Neuronal stem cell (in vitro differentiated cells): ENCODE data around the gene AUTS2.

Experiments used
- DNase-seq: peaks from one replicate; pipeline ENCODE4 v3.0.0-alpha.2; 2013; ENCODE audit warnings: low spot score
- H2AFZ ChIP-seq: one replicate; pipeline ENCODE4 v1.6.1; 2013; ENCODE audit warnings: mild to moderate bottlenecking, low read length, inconsistent platforms
- H2AK5ac ChIP-seq: 2 replicates; pipeline ENCODE4 v1.6.1; 2013; ENCODE audit warnings: low read depth, mild to moderate bottlenecking, inconsistent platforms, low read length, moderate library complexity, mixed read lengths
- H2BK120ac ChIP-seq: 2 replicates; pipeline ENCODE4 v1.6.1; 2013; ENCODE audit warnings: low read depth, mild to moderate bottlenecking, inconsistent platforms, low read length, moderate library complexity, mixed read lengths
- H2BK12ac ChIP-seq: one replicate; pipeline ENCODE4 v1.6.1; 2013; ENCODE audit warnings: low read length, inconsistent platforms
- H2BK15ac ChIP-seq: 2 replicates; pipeline ENCODE4 v1.6.1; 2013; ENCODE audit warnings: mild to moderate bottlenecking, low read length, inconsistent platforms, mixed read lengths
- H2BK5ac ChIP-seq: one replicate; pipeline ENCODE4 v1.6.1; 2013; ENCODE audit warnings: inconsistent platforms, mild to moderate bottlenecking, low read length, moderate library complexity
- H3K14ac ChIP-seq: one replicate; pipeline ENCODE4 v1.6.1; 2013; ENCODE audit warnings: low read length, inconsistent platforms
- H3K18ac ChIP-seq: 2 replicates; pipeline ENCODE4 v1.6.1; 2013; ENCODE audit warnings: low read length, inconsistent platforms
- H3K23ac ChIP-seq: 2 replicates; pipeline ENCODE4 v1.6.1; 2013; ENCODE audit warnings: low read depth, mild to moderate bottlenecking, mixed read lengths, low read length, inconsistent platforms; ENCODE audit not compliant: poor library complexity
- H3K27ac ChIP-seq: replicated peaks from 3 replicates; pipeline ENCODE4 v1.5.1; 2013; ENCODE audit warnings: low read length, inconsistent platforms
- H3K27me3 ChIP-seq, 3 experiments: 2 replicates each; pipeline ENCODE4 v1.6.1; 2013; ENCODE audit warnings: low read length in 3 of 3, mild to moderate bottlenecking in 2 of 3, inconsistent platforms in 1 of 3, low read depth in 1 of 3, mixed read lengths in 1 of 3, moderate library complexity in 1 of 3; ENCODE audit not compliant: control insufficient read depth in 3 of 3, insufficient read depth in 3 of 3
- H3K36me3 ChIP-seq, 2 donors: replicated peaks in 1 of 2; 2 replicates each; pipeline ENCODE4 v1.6.1; 2013; ENCODE audit warnings: low read length in 2 of 2; ENCODE audit not compliant: control insufficient read depth in 2 of 2, insufficient read depth in 2 of 2
- H3K4ac ChIP-seq: 2 replicates; pipeline ENCODE4 v1.6.1; 2013; ENCODE audit warnings: inconsistent platforms, mild to moderate bottlenecking, low read length, moderate library complexity
- H3K4me1 ChIP-seq, 2 donors: 1 replicate in 1 of 2; 2 replicates in 1 of 2; pipeline ENCODE4 v1.6.1; 2013; ENCODE audit warnings: low read length in 2 of 2, low read depth in 1 of 2; ENCODE audit not compliant: control insufficient read depth in 2 of 2, insufficient read depth in 1 of 2
- H3K4me2 ChIP-seq: one replicate; pipeline ENCODE4 v1.6.1; 2013; ENCODE audit warnings: mild to moderate bottlenecking, low read length, inconsistent platforms; ENCODE audit not compliant: insufficient read depth, poor library complexity, severe bottlenecking
- H3K4me3 ChIP-seq, 2 donors: 2 replicates each; pipeline ENCODE4 v1.5.1; 2013; ENCODE audit warnings: low read length in 2 of 2, mild to moderate bottlenecking in 2 of 2, inconsistent platforms in 1 of 2, moderate library complexity in 1 of 2
- H3K79me1 ChIP-seq: one replicate; pipeline ENCODE4 v1.6.1; 2013; ENCODE audit warnings: low read depth, mild to moderate bottlenecking, inconsistent platforms, low read length, moderate library complexity
- H3K9ac ChIP-seq: one replicate; pipeline ENCODE4 v1.6.1; 2013; ENCODE audit warnings: mild to moderate bottlenecking, low read depth, low read length, inconsistent platforms; ENCODE audit not compliant: poor library complexity
- H3K9me3 ChIP-seq, 2 donors: replicated peaks in 1 of 2; 2 replicates each; pipeline versions ENCODE3 to v1.6.1; 2013; ENCODE audit warnings: low read length in 2 of 2, mild to moderate bottlenecking in 2 of 2, inconsistent platforms in 1 of 2, low read depth in 1 of 2, mixed read lengths in 1 of 2, moderate library complexity in 1 of 2; ENCODE audit not compliant: control insufficient read depth in 2 of 2, insufficient read depth in 1 of 2
- H4K8ac ChIP-seq: one replicate; pipeline ENCODE4 v1.6.1; 2013; ENCODE audit warnings: low read depth, mild to moderate bottlenecking, inconsistent platforms, low read length, moderate library complexity
- H4K91ac ChIP-seq: one replicate; pipeline ENCODE4 v1.6.1; 2013; ENCODE audit warnings: low read length, low read depth, mild to moderate bottlenecking, inconsistent platforms; ENCODE audit not compliant: poor library complexity
- WGBS, 2 donors: extraction: QIAGEN DNeasy Blood & Tissue Kit; methylation state at CpG; one replicate each; pipeline ENCODE4 v1.1.7; 2013; ENCODE audit warnings: missing lambda C conversion rate in 2 of 2, mixed read lengths in 1 of 2; ENCODE audit not compliant: insufficient read length in 2 of 2, insufficient replicate concordance in 1 of 2; ENCODE audit errors: extremely low coverage in 2 of 2; 5-methylcytosine and 5-hydroxymethylcytosine counted together

The AUTS2 gene

DNA sequence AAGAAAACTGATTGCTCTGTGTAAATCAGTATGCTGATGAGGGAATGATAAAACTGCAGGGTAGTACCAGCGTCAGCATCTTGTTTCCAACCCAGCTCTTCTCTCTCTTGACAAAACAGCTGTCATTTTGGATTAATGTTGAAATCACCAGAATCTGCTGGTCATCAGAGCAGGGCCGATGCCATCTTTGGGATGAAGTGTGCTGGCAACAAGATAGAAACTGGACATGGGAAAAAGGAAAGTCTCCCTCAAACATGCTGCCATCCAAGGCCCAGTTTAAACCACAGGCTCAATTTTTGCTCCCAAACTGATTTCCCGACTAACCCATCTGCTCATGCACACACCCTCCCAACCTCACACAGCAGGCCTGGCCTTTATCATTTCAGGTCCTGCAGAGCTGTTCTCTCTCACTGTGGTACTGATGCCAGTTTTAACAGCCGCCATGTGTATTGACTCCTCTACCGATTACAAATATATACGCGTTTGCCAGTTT is 285.2 kb downstream of the AUTS2 start:
- WGBS, 2 donors = no CpG with 5 or more reads among the region's 7 CpGs
- H3K4me3 ChIP-seq = no peak overlapping the region

DNA sequence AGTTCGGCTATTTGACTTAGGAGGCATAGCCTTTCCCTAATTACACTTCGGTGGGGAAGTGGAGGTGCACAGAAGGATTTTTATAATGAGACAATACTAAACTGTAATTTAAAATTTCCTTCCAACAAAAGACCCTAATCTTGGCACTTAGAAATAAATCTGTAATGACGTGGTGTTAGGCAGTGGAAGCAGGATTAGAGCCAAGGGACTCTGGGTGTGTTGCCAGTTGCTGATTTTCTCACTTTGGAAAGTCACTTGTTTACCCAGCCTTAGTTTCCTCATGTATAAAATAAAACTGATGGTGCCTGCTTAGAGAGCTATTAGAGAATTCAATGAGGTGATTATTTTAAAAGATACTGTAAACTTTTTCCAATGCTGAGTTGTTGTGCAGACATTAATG is 287.2 kb downstream of the AUTS2 start:
- H4K91ac ChIP-seq = no peak overlapping the region
- no peaks in the 10 kb centered on the region for H3K79me1 ChIP-seq
- no peak overlapping the region for H2BK15ac ChIP-seq
- H3K23ac ChIP-seq = no peak overlapping the region
- no peak overlapping the region for H2BK120ac ChIP-seq
- no peak overlapping the region for H2AFZ ChIP-seq
- no peaks in the 10 kb centered on the region for H3K36me3 ChIP-seq
- H3K4ac ChIP-seq = no peak overlapping the region
- H3K9me3 ChIP-seq = peaks cover 0 to 4% of the 10 kb centered on the region in 2 donors
- no peak for DNase-seq
- no peak overlapping the region for H2AK5ac ChIP-seq
- H3K4me2 ChIP-seq = no peak overlapping the region
- H2BK12ac ChIP-seq = no peak overlapping the region
- WGBS, 2 donors = no CpG with 5 or more reads among the region's 3 CpGs
- H3K27me3 ChIP-seq = no peaks in the 10 kb centered on the region
- H3K9ac ChIP-seq = no peak overlapping the region
- H4K8ac ChIP-seq = no peak overlapping the region
- no peak overlapping the region for H3K18ac ChIP-seq
- H3K14ac ChIP-seq = no peak overlapping the region
- peaks cover 2 to 15% of the 10 kb centered on the region in 2 donors for H3K4me1 ChIP-seq
- H3K27ac ChIP-seq = no peak overlapping the region
- no peak overlapping the region for H2BK5ac ChIP-seq
- H3K4me3 ChIP-seq = no peak overlapping the region

More for the DNA sequence above, 285.2 kb downstream of the AUTS2 start:
- no peak overlapping the region for H2BK5ac ChIP-seq
- no peaks in the 10 kb centered on the region for H3K27me3 ChIP-seq
- H3K4ac ChIP-seq = no peak overlapping the region
- H2BK15ac ChIP-seq = no peak overlapping the region
- H3K79me1 ChIP-seq = no peaks in the 10 kb centered on the region
- H3K9ac ChIP-seq = no peak overlapping the region
- no peak overlapping the region for H2BK120ac ChIP-seq
- no peak overlapping the region for H3K27ac ChIP-seq
- no peak overlapping the region for H3K14ac ChIP-seq
- no peak overlapping the region for H4K91ac ChIP-seq
- no peak for DNase-seq
- H3K4me1 ChIP-seq = peaks cover 0 to 13% of the 10 kb centered on the region in 2 donors
- peaks cover 0 to 4% of the 10 kb centered on the region in 2 donors for H3K9me3 ChIP-seq
- H3K36me3 ChIP-seq = no peaks in the 10 kb centered on the region
- H4K8ac ChIP-seq = no peak overlapping the region
- H2BK12ac ChIP-seq = no peak overlapping the region
- no peak overlapping the region for H2AFZ ChIP-seq
- no peak overlapping the region for H3K4me2 ChIP-seq
- H3K18ac ChIP-seq = no peak overlapping the region
- H3K23ac ChIP-seq = no peak overlapping the region
- H2AK5ac ChIP-seq = no peak overlapping the region

DNA sequence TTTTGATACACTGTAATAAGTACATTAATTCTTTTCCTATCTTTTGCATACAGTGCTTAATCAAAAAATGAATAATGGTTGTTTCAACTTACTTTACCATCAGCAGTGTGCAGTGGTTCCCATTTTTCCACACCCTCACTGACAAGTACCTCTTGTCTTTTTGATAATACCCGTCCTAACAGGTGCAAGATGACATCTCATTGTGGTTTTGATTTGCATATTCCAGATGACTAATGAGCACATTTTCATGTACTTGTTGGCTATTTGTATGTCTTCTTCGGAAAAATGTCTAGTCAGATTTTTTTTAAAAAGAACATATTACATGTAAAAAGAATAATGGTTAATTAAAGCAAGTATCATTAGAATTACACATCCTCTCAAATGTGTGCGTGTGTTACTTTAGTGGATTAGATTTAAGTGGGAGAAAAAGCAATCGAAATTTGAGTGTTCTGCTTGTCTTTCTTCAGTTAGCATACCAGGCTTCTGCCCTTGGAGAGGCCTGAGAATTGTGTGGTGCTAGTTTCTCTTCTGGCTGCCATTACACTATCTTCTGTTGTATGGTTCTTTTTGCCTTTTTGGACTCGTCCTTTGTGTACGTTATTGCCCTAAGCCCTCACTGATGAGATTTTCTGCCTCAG is 291.2 kb downstream of the AUTS2 start:
- Histone ChIP-seq H3K9me3 (peaks cover 0 to 4% of the 10 kb centered on the region in 2 donors), H3K14ac (no peak overlapping the region), H3K4me1 (peaks cover 2 to 13% of the 10 kb centered on the region in 2 donors), H3K9ac (no peak overlapping the region), H2BK5ac (no peak overlapping the region), H3K4me3 (no peak overlapping the region), H2BK120ac (no peak overlapping the region), H2AK5ac (no peak overlapping the region), H2AFZ (no peak overlapping the region), H2BK12ac (no peak overlapping the region), H3K23ac (no peak overlapping the region), H3K4ac (no peak overlapping the region), H3K27me3 (no peaks in the 10 kb centered on the region), H4K8ac (no peak overlapping the region), H4K91ac (no peak overlapping the region), H3K18ac (no peak overlapping the region), H3K4me2 (no peak overlapping the region), H3K79me1 (no peaks in the 10 kb centered on the region), H3K36me3 (no peaks in the 10 kb centered on the region), H3K27ac (no peak overlapping the region), H2BK15ac (no peak overlapping the region)
- no peak for DNase-seq
- WGBS, 2 donors = no CpG with 5 or more reads among the region's 6 CpGs

DNA sequence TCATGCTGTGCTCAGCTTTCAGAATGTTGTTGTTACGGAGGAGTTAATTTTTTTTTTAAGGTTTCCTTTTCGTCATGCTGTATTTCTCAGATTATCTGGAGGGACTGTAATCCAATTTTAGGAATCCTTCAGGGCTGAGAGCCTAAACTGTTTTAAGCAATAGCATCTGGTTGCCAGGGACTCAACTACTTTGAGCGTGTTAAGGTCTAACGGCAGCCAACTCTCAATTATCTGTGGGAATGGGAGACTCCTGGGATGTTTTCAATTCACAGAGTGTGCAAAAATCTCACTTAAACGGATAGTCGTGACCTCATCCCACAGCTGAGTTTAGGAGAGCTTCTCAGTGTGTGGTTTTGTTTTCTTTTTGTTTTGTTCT is 291.7 kb downstream of the AUTS2 start:
- no peak for DNase-seq
- Histone ChIP-seq H3K4me1 (peaks cover 2 to 9% of the 10 kb centered on the region in 2 donors), H3K79me1 (no peaks in the 10 kb centered on the region), H4K8ac (no peak overlapping the region), H3K27me3 (no peaks in the 10 kb centered on the region), H3K9me3 (peaks cover 0 to 4% of the 10 kb centered on the region in 2 donors), H3K4me2 (no peak overlapping the region), H2BK15ac (no peak overlapping the region), H3K9ac (no peak overlapping the region), H2BK12ac (no peak overlapping the region), H3K36me3 (no peaks in the 10 kb centered on the region), H4K91ac (no peak overlapping the region), H2AK5ac (no peak overlapping the region), H3K14ac (no peak overlapping the region), H3K23ac (no peak overlapping the region), H2BK5ac (no peak overlapping the region), H3K27ac (no peak overlapping the region), H3K18ac (no peak overlapping the region), H3K4me3 (no peak overlapping the region), H2BK120ac (no peak overlapping the region), H3K4ac (no peak overlapping the region), H2AFZ (no peak overlapping the region)
- no CpG with 5 or more reads among the region's 6 CpGs for WGBS, 2 donors
